Uterus (tissue), 4 donors: ENCODE measurements around the gene CRCP. TPM values are rescaled to one million over a fixed set of nuclear protein-coding genes. Genes with fewer than 3 reads are reported as not detected.
A peak's percentile ranks its signal among the peaks of the same experiment; 100 is the strongest.

Experiments
- DNase-seq, 2 donors: peaks; one replicate each; pipeline ENCODE4 v3.0.0-alpha.2; 2019 to 2020
- H3K27ac ChIP-seq, 2 donors: fragments of 200-600 bp; sonication (generic); 1 replicate in 1 of 2; 2 replicates in 1 of 2; pipeline ENCODE4 v1.5.1; 2016 to 2018
- H3K27me3 ChIP-seq, 2 donors: fragments of 200-600 bp; sonication (generic); one replicate each; pipeline ENCODE4 v1.5.1; 2018 to 2019; ENCODE audit warnings: control low read depth in 1 of 2
- H3K36me3 ChIP-seq, 2 donors: fragments of 200-600 bp; sonication (generic); one replicate each; pipeline ENCODE4 v1.5.1; 2019; ENCODE audit warnings: control low read depth in 1 of 2
- H3K4me1 ChIP-seq, 2 donors: fragments of 200-600 bp; sonication (generic); one replicate each; pipeline ENCODE4 v1.5.1; 2018 to 2019; ENCODE audit warnings: control low read depth in 1 of 2
- H3K4me3 ChIP-seq, 2 donors: fragments of 200-600 bp; sonication (generic); 1 replicate in 1 of 2; 2 replicates in 1 of 2; pipeline ENCODE4 v1.5.1; 2018 to 2019; ENCODE audit warnings: mild to moderate bottlenecking in 1 of 2
- H3K9me3 ChIP-seq, 2 donors: fragments of 200-600 bp; sonication (generic); one replicate each; pipeline ENCODE4 v1.5.1; 2019; ENCODE audit warnings: control low read depth in 1 of 2
- CTCF ChIP-seq, 4 experiments: fragments of 200-600 bp in 2 of 4; fragments of 450-650 bp in 2 of 4; sonication (generic) in 2 of 4; IDR thresholded peaks; one replicate each; pipeline ENCODE4 v1.5.1; 2016 to 2019; ENCODE audit warnings: antibody characterized with exemption in 4 of 4, mild to moderate bottlenecking in 2 of 4, moderate library complexity in 1 of 4
- POLR2A ChIP-seq, 2 donors: fragments of 450-650 bp; IDR thresholded peaks; one replicate each; pipeline ENCODE4 v1.6.1; 2016; ENCODE audit warnings: antibody characterized with exemption in 2 of 2, mild to moderate bottlenecking in 1 of 2, moderate library complexity in 1 of 2
- intact Hi-C: fragments of 100-400 bp; cut with DNase I; formaldehyde crosslinking; loops from one replicate; pipeline ENCODE4 v1.15.1; 2023; ENCODE audit warnings: low total_unique reads
- total RNA-seq, 4 donors: library from RNA; depleted of rRNA in 3 of 4; stranded (reverse); fragments of >200 nt in 3 of 4; gene quantifications; one replicate each; pipeline versions ENCODE4 v1.1.0 to v1.2.4, GENCODE V29; 2014 to 2023
- donor health status: DM: yes; HTN: yes; CAD: no.

CRCP gene
- total RNA-seq, 4 donors from 2014 or later, result 8.5 to 39.7 (median 37.6) TPM

- no peaks in the 10 kb centered on the region for H3K36me3 ChIP-seq
- no peak overlapping the region for H3K27ac ChIP-seq
- H3K27me3 ChIP-seq, result no peaks in the 10 kb centered on the region
- no peaks in the 10 kb centered on the region for H3K9me3 ChIP-seq
- H3K4me1 ChIP-seq, result peaks cover 3 to 9% of the 10 kb centered on the region in 2 donors
- no peak for TF ChIP-seq POLR2A (IDR thresholded peaks at IDR 0.05)
- no peak for DNase-seq
- H3K4me3 ChIP-seq, result peak overlapping the region; percentile 38 to 67
- intact Hi-C loops, result no loop called here
These were observed 38.0 kb upstream of the CRCP start for GRCh38 chr7:66076462-66077329.

GRCh38 chr7:66078067-66078466, 36.6 kb upstream of the CRCP start:
- Histone ChIP-seq H3K36me3 (no peaks in the 10 kb centered on the region), H3K27me3 (no peaks in the 10 kb centered on the region), H3K4me1 (peaks cover 3 to 9% of the 10 kb centered on the region in 2 donors), H3K4me3 (no peak overlapping the region), H3K9me3 (no peaks in the 10 kb centered on the region), H3K27ac (no peak overlapping the region)
- no peak for DNase-seq
- intact Hi-C loops, result no loop called here
- TF ChIP-seq CTCF (IDR thresholded peaks at IDR 0.05) (no peak), POLR2A (IDR thresholded peaks at IDR 0.05) (no peak)

GRCh38 chr7:66082083-66082482, 32.6 kb upstream of the CRCP start:
- Histone ChIP-seq H3K36me3 (no peaks in the 10 kb centered on the region), H3K27ac (no peak overlapping the region), H3K4me1 (no peaks in the 10 kb centered on the region), H3K9me3 (no peaks in the 10 kb centered on the region), H3K27me3 (no peaks in the 10 kb centered on the region), H3K4me3 (no peak overlapping the region)
- DNase-seq, result no peak
- intact Hi-C loops, result no loop called here
- TF ChIP-seq CTCF (IDR thresholded peaks at IDR 0.05), result no peak
- no peak for TF ChIP-seq POLR2A (IDR thresholded peaks at IDR 0.05)

- Histone ChIP-seq H3K36me3 (no peaks in the 10 kb centered on the region), H3K9me3 (no peaks in the 10 kb centered on the region), H3K27me3 (no peaks in the 10 kb centered on the region), H3K27ac (no peak overlapping the region), H3K4me1 (no peaks in the 10 kb centered on the region), H3K4me3 (no peak overlapping the region)
- intact Hi-C loops, result no loop called here
- DNase-seq, result no peak
- TF ChIP-seq POLR2A (IDR thresholded peaks at IDR 0.05) (no peak), CTCF (IDR thresholded peaks at IDR 0.05) (no peak)
These were observed 31.7 kb upstream of the CRCP start for GRCh38 chr7:66082886-66083415.

GRCh38 chr7:66083677-66084076, 31.0 kb upstream of the CRCP start:
- Histone ChIP-seq H3K36me3 (no peaks in the 10 kb centered on the region), H3K4me3 (no peak overlapping the region), H3K9me3 (no peaks in the 10 kb centered on the region), H3K27ac (no peak overlapping the region), H3K4me1 (no peaks in the 10 kb centered on the region), H3K27me3 (no peaks in the 10 kb centered on the region)
- no peak for TF ChIP-seq CTCF (IDR thresholded peaks at IDR 0.05)
- DNase-seq, result no peak
- intact Hi-C loops, result no loop called here
